Astrocyte of the spinal cord (primary cell): Measurements from ENCODE around the gene KCNIP4.

Source experiments
- DNase-seq: peaks from one replicate; pipeline ENCODE4 v3.0.0; 2011; ENCODE audit warnings: low read depth, low spot score
- H3K4me3 ChIP-seq: 2 replicates; pipeline ENCODE4 v1.5.1; 2011; ENCODE audit warnings: low read depth, mild to moderate bottlenecking, low read length, moderate library complexity
- CTCF ChIP-seq: IDR thresholded peaks from 2 replicates; pipeline ENCODE4 v1.5.1; 2012; ENCODE audit warnings: low read depth, mild to moderate bottlenecking, low read length, inconsistent platforms
- in situ Hi-C: cut with HindIII; loops from 2 replicates; pipeline ENCODE4 v1.10.0; 2017; ENCODE audit warnings: low sequenced_read_pairs

The KCNIP4 gene

GRCh38 chr4:21276046-21276445 is 672.5 kb downstream of the KCNIP4 start:
- TF ChIP-seq CTCF: no peak
- in situ Hi-C loops: no loop called here
- H3K4me3 ChIP-seq: no peak overlapping the region
- DNase-seq: no peak

GRCh38 chr4:21271439-21272052 is 677.0 kb downstream of the KCNIP4 start:
- in situ Hi-C loops: no loop called here
- no peak overlapping the region for H3K4me3 ChIP-seq
- no peak for TF ChIP-seq CTCF
- DNase-seq: no peak

GRCh38 chr4:21248331-21248730 is 700.2 kb downstream of the KCNIP4 start:
- no peak for DNase-seq
- TF ChIP-seq CTCF: no peak
- no peak overlapping the region for H3K4me3 ChIP-seq
- in situ Hi-C loops: no loop called here

- no peak for TF ChIP-seq CTCF
- in situ Hi-C loops: no loop called here
- DNase-seq: no peak
- no peak overlapping the region for H3K4me3 ChIP-seq
Measured at GRCh38 chr4:21242163-21242562, 706.4 kb downstream of the KCNIP4 start.

- H3K4me3 ChIP-seq: no peak overlapping the region
- no peak for DNase-seq
- no peak for TF ChIP-seq CTCF
- in situ Hi-C loops: no loop called here
Measured at GRCh38 chr4:21226637-21227538, 721.7 kb downstream of the KCNIP4 start.

- TF ChIP-seq CTCF: no peak
- in situ Hi-C loops: no loop called here
- no peak overlapping the region for H3K4me3 ChIP-seq
- no peak for DNase-seq
Measured at GRCh38 chr4:21211846-21212245, 736.7 kb downstream of the KCNIP4 start.
